ENCODE measurements around the gene VPS26B. TPM values are rescaled to one million over a fixed set of nuclear protein-coding genes. Genes with fewer than 3 reads are reported as not detected.
A peak's percentile ranks its signal among the peaks of the same experiment; 100 is the strongest.

Gene VPS26B
- total and polyA plus RNA-seq, 9 of the 15 experiments (the other 6 are each of a cell fraction or from before 2014, with no cell fraction given): 3.5 to 43.3 (median 27.4) TPM

DNA sequence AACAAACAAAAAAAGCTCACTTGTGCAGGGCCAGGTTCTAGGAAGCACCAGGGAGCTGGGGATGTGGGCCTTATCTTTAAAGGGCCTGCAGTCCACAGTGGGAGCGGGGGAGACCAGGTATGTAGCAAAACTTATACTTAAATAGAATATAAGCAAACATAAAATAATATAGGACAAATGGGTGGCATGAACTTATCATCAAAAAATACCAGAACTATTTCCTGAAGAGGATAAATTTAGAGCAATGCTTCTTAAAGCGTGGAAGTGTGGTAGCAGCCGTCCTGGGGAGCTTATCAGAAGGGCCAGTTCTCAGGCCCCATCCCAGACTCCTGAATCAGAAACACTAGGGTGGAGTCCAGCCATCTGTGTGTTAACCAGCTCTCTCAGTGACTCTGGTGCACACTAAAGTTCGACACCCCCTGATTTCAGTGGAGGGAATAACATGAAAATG is 9.3 kb downstream of the VPS26B start (continued):
- TF ChIP-seq CBX8 (IDR thresholded peaks at IDR 0.05; ENCODE audit: borderline replicate concordance, extremely low read depth, low read depth, low read length, poor library complexity, severe bottlenecking) (no peak), NCOA1 (IDR thresholded peaks at IDR 0.05; ENCODE audit: low read depth) (no peak), ZFP36 (IDR thresholded peaks at IDR 0.05; ENCODE audit: low read depth, low read length, partially characterized antibody) (peak; percentile 54), ZNF696 (CRISPR knock-in tag; conservative IDR thresholded peaks at IDR 0.05) (no peak), EP400 (IDR thresholded peaks at IDR 0.05) (no peak), PHF21A (IDR thresholded peaks at IDR 0.05; ENCODE audit: borderline replicate concordance, low read depth) (no peak), HMBOX1 (IDR thresholded peaks at IDR 0.05) (peak; percentile 59; the same call in 1 of the 2 replicates), ZBTB12 (CRISPR knock-in tag; IDR thresholded peaks at IDR 0.05) (no peak), BACH1 (tag; IDR thresholded peaks at IDR 0.05) (no peak), MAFF (IDR thresholded peaks at IDR 0.05; ENCODE audit: low read length) (no peak), ZNF699 (CRISPR knock-in tag; IDR thresholded peaks at IDR 0.05; ENCODE audit: insufficient replicate concordance) (no peak), ZBTB2 (IDR thresholded peaks at IDR 0.05) (no peak), SMARCB1 (IDR thresholded peaks at IDR 0.05; ENCODE audit: insufficient read length, low read depth) (no peak), KLF16 (IDR thresholded peaks at IDR 0.05) (0 out of 2 replicates have a peak, but pooled peaks have one; percentile 25), FOXA1 (IDR thresholded peaks at IDR 0.05; ENCODE audit: borderline replicate concordance) (no peak), CBX5 (IDR thresholded peaks at IDR 0.05; ENCODE audit: borderline replicate concordance, low read depth) (no peak), ZNF184 (CRISPR knock-in tag; IDR thresholded peaks at IDR 0.05) (no peak)
- TF ChIP-seq, protein P1, sequence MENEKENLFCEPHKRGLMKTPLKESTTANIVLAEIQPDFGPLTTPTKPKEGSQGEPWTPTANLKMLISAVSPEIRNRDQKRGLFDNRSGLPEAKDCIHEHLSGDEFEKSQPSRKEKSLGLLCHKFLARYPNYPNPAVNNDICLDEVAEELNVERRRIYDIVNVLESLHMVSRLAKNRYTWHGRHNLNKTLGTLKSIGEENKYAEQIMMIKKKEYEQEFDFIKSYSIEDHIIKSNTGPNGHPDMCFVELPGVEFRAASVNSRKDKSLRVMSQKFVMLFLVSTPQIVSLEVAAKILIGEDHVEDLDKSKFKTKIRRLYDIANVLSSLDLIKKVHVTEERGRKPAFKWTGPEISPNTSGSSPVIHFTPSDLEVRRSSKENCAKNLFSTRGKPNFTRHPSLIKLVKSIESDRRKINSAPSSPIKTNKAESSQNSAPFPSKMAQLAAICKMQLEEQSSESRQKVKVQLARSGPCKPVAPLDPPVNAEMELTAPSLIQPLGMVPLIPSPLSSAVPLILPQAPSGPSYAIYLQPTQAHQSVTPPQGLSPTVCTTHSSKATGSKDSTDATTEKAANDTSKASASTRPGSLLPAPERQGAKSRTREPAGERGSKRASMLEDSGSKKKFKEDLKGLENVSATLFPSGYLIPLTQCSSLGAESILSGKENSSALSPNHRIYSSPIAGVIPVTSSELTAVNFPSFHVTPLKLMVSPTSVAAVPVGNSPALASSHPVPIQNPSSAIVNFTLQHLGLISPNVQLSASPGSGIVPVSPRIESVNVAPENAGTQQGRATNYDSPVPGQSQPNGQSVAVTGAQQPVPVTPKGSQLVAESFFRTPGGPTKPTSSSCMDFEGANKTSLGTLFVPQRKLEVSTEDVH (IDR thresholded peaks at IDR 0.05; ENCODE audit: low read depth, partially characterized antibody): no peak
- TF ChIP-seq, protein P2, sequence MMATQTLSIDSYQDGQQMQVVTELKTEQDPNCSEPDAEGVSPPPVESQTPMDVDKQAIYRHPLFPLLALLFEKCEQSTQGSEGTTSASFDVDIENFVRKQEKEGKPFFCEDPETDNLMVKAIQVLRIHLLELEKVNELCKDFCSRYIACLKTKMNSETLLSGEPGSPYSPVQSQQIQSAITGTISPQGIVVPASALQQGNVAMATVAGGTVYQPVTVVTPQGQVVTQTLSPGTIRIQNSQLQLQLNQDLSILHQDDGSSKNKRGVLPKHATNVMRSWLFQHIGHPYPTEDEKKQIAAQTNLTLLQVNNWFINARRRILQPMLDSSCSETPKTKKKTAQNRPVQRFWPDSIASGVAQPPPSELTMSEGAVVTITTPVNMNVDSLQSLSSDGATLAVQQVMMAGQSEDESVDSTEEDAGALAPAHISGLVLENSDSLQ (IDR thresholded peaks at IDR 0.05): no peak
- TF ChIP-seq, protein P3, sequence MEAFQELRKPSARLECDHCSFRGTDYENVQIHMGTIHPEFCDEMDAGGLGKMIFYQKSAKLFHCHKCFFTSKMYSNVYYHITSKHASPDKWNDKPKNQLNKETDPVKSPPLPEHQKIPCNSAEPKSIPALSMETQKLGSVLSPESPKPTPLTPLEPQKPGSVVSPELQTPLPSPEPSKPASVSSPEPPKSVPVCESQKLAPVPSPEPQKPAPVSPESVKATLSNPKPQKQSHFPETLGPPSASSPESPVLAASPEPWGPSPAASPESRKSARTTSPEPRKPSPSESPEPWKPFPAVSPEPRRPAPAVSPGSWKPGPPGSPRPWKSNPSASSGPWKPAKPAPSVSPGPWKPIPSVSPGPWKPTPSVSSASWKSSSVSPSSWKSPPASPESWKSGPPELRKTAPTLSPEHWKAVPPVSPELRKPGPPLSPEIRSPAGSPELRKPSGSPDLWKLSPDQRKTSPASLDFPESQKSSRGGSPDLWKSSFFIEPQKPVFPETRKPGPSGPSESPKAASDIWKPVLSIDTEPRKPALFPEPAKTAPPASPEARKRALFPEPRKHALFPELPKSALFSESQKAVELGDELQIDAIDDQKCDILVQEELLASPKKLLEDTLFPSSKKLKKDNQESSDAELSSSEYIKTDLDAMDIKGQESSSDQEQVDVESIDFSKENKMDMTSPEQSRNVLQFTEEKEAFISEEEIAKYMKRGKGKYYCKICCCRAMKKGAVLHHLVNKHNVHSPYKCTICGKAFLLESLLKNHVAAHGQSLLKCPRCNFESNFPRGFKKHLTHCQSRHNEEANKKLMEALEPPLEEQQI (IDR thresholded peaks at IDR 0.05): no peak

All from K562 (cell line).